HG03108 (cell line): ENCODE results near the gene SSR3.
"Not testable (repeated sequence)": the region's sequence is repeated elsewhere in the genome, so short reads cannot be mapped to it uniquely, and the experiment has no call there.

ENCODE experiments used
- ATAC-seq: cut with Tn5 transposase; IDR thresholded peaks from one replicate; pipeline ENCODE4 v1.9.1; 2021; ENCODE audit warnings: moderate library complexity; ENCODE audit not compliant: unreplicated experiment

SSR3 gene

GRCh38 chr3:156576651-156577348, 21.9 kb upstream of the SSR3 start:
- no peak for ATAC-seq

- no peak for ATAC-seq
These were observed 21.1 kb upstream of the SSR3 start for GRCh38 chr3:156576051-156576450.

GRCh38 chr3:156575641-156576040, 20.7 kb upstream of the SSR3 start:
- no peak for ATAC-seq

GRCh38 chr3:156569881-156570280, 15.0 kb upstream of the SSR3 start:
- ATAC-seq = not testable (repeated sequence)

GRCh38 chr3:156569016-156569415, 14.1 kb upstream of the SSR3 start:
- not testable (repeated sequence) for ATAC-seq

GRCh38 chr3:156563900-156564682, 9.2 kb upstream of the SSR3 start:
- no peak for ATAC-seq

GRCh38 chr3:156562486-156562885, 7.6 kb upstream of the SSR3 start:
- ATAC-seq = not testable (repeated sequence)

- ATAC-seq = no peak
These were observed 6.6 kb upstream of the SSR3 start for GRCh38 chr3:156561533-156561932.

GRCh38 chr3:156559321-156559720, 4.4 kb upstream of the SSR3 start:
- ATAC-seq = no peak

- no peak for ATAC-seq
These were observed 3.5 kb upstream of the SSR3 start for GRCh38 chr3:156558389-156558788.

GRCh38 chr3:156554515-156554841, 439 bp downstream of the SSR3 start:
- ATAC-seq = no peak

- no peak for ATAC-seq
These were observed 1.1 kb downstream of the SSR3 start for GRCh38 chr3:156553705-156554356.

- ATAC-seq = no peak
These were observed 1.9 kb downstream of the SSR3 start for GRCh38 chr3:156552973-156553372.

GRCh38 chr3:156551746-156552145, 3.2 kb downstream of the SSR3 start:
- no peak for ATAC-seq

GRCh38 chr3:156551261-156551660, 3.7 kb downstream of the SSR3 start:
- ATAC-seq = no peak

- ATAC-seq = no peak
These were observed 6.0 kb downstream of the SSR3 start for GRCh38 chr3:156548902-156549301.

GRCh38 chr3:156548041-156548687, 6.8 kb downstream of the SSR3 start:
- no peak for ATAC-seq

GRCh38 chr3:156547637-156548036, 7.3 kb downstream of the SSR3 start:
- no peak for ATAC-seq

- no peak for ATAC-seq
These were observed 11.8 kb downstream of the SSR3 start for GRCh38 chr3:156543043-156543555.

- ATAC-seq = no peak
These were observed 12.5 kb downstream of the SSR3 start for GRCh38 chr3:156542101-156543042.
